HG03558 (cell line): Measurements from ENCODE around the gene OSBPL6.
"Not testable (repeated sequence)": the region's sequence is repeated elsewhere in the genome, so short reads cannot be mapped to it uniquely, and the experiment has no call there.

Experiments
- ATAC-seq: cut with Tn5 transposase; IDR thresholded peaks from one replicate; pipeline ENCODE4 v1.9.1; 2021; ENCODE audit warnings: moderate number of reproducible peaks; ENCODE audit not compliant: unreplicated experiment; ENCODE audit errors: extremely low read depth

OSBPL6 gene

DNA sequence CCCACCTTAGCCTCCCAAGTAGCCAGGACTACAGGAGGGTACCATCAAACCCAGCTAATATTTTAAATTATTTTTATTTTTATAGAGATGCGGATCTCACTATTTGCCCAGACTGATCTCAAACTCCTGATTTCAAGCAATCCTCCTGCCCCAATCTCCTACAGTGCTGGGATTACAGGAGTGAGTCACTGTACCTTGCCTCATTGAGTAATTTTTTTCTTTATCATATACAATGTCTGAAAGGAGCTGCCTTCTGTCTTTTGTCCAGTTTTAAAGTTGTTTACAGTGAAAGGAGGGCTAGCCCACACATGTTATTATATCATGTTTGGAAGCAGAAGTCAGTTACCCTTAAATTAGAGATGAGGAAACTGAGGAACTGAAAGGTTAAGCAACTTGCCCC is 224.1 kb downstream of the OSBPL6 start:
- ATAC-seq: no peak

DNA sequence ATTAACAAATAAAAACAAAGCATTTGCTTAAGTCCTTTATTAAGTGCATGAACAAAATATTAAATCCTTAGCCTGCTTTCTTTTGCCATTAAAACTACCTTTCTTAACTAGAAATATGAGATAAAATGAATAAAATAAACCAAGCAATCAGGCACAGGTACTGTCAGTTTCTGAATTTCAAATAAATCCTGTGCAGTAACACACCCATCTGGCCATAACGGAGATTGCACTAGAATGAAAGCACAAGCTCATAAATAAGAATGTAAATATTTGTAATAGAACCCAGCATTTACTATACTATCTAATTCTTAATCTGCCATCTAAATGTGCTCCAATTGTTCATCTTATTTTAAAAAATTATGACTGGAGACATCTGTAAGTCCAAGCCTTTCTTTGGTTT is 224.8 kb downstream of the OSBPL6 start:
- ATAC-seq: no peak

GRCh38 chr2:178420463-178420999 is 226.2 kb downstream of the OSBPL6 start:
- no peak for ATAC-seq

DNA sequence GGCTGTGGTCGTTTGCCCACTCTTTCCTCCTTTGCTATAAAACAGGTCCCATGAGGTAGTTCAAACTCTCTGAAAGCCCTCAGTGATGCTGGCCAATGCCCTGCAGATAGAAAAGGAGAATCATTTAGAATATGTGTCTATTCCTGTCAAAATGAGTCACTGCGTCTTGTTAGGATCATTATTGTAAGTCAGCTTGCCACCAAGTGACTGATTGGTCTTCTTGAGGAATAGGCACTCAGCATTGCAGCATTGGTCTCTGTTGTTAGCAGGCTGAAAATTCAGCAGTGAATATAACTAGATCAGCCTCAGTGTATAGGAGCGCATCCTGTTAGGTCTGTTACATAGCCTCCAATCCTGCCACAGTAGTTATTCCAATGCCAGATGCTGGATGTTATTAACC is 227.8 kb downstream of the OSBPL6 start:
- no peak for ATAC-seq

DNA sequence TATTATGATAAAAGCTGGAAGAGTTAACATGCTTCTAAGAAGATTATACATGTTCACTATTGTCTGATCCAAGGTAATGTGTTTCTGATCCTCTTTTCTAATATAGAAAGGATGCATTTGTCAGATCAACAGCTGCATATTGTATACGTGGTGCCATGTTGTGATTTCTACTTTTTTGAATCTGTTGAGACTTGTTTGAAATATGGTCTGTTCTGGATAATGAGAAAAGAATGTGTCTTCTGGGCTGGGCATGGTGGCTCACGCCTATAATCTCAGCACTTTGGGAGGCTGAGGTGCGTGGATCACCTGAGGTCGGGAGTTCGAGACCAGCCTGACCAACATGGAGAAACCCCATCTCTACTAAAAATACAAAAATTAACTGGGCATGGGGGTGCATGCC is 229.4 kb downstream of the OSBPL6 start:
- ATAC-seq: not testable (repeated sequence)

DNA sequence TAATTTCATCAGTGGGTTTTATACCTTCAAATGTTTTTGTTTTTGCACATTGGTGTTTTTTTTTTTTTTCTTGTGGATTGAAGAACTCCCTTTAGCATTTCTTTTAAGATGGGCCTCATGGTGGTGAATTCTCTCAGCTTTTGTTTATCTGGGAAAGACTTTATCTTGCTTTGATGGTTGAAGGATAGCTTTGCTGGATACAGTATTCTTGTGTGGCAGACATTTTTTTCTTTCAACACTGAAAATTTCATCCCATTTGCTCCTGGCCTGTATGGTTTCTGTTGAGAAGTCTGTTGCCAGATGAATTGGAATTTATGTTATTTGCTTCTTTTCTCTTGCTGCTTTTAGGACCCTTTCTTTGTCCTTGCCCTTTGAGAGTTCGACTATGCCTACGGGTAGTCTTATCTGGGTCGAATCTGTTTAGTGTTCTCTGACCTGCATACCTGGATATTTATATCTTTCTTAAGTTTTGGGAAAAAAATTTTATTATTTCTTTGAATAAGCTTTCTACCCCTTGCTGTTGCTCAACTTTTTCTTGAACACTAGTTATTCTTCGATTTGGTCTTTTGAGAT is 231.0 kb downstream of the OSBPL6 start:
- ATAC-seq: no peak

GRCh38 chr2:178426388-178426787 is 232.1 kb downstream of the OSBPL6 start:
- ATAC-seq: no peak

DNA sequence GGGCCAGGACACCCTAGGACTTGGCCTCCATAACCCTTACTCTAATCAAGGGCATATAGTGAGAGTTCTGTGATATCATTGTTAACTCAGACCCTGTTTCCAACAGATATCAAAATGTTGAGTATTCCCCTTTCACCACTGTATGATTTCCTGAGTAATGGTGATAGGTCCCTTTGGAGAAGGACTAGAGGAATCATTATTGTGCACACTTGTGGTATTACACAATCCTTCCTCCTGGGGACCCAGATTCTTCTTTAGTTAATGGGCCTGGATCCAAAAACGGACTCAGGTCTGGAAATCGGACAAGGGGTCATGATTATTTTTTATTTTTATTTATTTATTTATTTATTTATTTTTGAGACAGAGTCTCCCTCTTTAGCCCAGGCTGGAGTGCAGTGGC is 233.1 kb downstream of the OSBPL6 start:
- ATAC-seq: no peak

DNA sequence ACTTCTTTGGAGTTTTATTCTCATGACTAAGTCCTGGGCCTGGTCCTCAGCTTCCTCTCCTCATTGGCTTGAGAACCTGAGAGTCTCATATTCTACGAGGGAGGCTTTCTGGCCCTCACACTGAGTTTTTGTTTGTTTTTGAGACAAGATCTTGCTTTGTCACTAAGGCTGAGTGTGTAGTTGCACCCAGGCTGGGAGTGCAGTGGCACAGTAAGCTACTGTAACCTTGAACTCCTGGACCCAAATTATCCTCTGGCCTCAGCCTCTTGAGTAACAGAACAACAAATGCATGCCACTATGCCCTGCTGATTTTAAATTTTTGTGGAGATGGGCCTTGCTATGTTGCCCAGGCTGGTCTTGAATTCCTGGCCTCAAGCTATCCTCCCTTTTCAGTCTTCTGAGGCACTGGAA is 234.1 kb downstream of the OSBPL6 start:
- ATAC-seq: no peak

GRCh38 chr2:178429336-178429735 is 235.0 kb downstream of the OSBPL6 start:
- no peak for ATAC-seq

GRCh38 chr2:178436662-178437061 is 242.3 kb downstream of the OSBPL6 start:
- no peak for ATAC-seq

GRCh38 chr2:178441426-178441825 is 247.1 kb downstream of the OSBPL6 start:
- ATAC-seq: no peak

DNA sequence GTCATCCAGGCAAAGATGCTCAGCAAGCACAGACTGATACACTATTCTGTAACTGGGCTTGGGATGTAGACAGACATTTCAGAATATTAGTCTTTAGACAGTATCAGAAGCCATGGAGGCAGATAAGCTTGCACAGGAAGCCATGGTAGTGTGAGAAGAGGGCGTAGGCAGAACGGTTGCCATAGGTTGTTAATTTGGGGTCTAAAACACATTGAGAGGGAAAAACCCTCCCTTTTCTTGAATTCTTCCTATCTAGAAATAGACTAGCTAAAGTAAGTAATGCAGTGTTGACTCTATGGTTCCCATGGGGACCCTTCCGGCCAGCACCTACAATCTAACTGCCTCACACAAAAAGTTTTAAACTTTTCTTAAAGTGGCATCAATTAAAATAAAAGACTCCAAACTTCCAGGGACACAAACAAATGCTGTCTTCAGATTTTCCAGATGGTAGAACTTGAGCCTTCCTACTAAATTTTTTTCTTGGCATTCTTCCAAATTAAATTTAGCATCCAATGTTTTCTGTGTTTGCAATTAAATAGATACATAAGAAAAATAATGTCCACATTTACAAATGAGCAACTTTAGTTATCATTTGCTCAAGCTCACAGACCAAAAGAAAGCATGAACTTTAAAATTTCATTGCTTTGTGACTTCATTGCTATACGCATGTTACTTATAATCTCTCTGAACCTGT is 254.8 kb downstream of the OSBPL6 start:
- ATAC-seq: no peak

DNA sequence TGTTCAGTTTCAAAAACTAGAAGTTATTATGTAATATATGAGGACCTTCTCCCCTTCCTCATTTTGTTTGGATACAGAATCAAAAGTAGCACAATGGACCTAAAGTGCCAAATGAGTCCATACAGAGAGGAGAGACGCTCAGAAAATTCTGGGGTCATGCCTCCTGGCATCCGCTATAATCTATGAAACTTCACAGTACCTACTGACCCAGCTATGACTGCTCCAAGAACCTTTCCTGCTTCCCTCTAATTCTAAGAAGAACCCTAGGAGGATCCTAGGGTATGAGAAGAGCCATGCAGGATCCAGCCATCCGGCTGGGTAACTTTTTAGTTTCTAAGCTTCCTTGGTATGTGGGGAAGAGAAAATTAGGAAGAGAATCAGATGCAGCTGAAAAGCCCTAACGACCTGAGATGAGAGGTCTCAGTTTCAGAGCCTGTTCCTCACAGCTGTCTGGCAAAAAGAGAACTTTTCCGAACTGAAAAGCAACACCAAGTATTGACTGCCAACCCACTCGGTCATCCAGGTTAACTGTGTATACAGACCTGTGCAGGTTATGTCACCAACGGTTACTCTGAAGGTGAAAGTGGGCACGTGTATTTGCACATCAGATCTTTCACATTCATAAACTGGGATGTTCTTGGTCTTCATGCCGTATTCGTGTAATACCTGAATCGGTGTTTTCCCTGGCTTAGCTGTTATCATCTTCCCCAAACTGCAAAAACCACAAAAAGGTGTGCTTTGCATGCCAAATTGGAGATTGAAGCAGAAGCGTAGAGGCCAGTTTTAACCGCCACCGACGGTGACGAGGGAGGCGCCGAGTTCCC is 255.6 kb downstream of the OSBPL6 start:
- ATAC-seq: peak; percentile 4

GRCh38 chr2:178450524-178450773 is 256.1 kb downstream of the OSBPL6 start:
- peak; percentile 24 for ATAC-seq

DNA sequence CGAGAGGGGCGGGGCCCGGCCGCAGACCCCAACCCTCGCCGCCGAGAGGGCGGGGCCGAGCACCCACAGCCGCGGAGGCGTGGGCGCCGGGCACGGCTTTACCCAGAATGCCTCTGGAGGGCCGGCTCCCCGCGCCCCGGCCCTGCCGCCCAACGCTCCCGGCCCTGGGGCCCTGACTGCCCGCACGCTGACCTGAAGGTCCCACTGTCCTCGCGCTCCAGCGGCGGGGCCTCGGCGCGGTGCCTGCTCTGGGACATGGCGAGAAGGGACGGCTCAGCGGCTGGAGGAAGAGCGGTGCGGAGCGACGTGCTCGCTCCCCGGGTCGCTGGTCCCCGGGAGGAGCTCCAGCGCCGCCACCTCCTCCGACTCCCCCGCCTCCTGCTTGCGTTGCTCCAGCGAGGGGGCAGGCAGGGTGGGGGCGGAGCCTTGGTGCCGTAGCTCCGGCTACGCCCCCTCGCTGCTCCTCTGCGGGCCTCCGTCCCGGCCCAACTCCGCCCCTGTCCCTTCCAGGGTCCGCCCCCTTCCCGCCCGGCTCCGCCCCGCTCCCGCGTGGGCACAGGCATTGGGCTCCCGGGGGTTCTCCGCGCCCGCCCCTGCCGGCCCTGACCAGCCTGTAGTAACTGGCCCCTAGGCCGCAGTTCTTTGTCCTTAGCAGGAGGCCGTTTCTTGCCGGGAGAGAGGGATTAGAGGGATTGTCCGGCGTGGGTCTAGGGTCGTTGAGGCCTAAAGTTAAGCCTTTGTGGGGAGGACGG is 256.6 kb downstream of the OSBPL6 start, which contains the start of the genes PJVK and PRKRA:
TSS of gene PJVK (plus strand) at position 605 of the 752 bp plus-strand sequence. CDS start 2,032 bp downstream, outside the sequence.
TSS of gene PRKRA (minus strand) at position 402 of the 752 bp plus-strand sequence. CDS start at position 257, 145 bp downstream.
- peak; percentile 61 for ATAC-seq

GRCh38 chr2:178452334-178452733 is 258.0 kb downstream of the OSBPL6 start:
- no peak for ATAC-seq
